B cell (primary cell): ENCODE data around the gene CABP2. TPM values are rescaled to one million over a fixed set of nuclear protein-coding genes. Genes with fewer than 3 reads are reported as not detected.

Experiments used
- ATAC-seq: fragments of 200-7000 bp; cut with Tn5 transposase; one replicate; pipeline ENCODE4 v1.10.0; 2021; ENCODE audit warnings: low read depth, mild to moderate bottlenecking, moderate number of reproducible peaks, moderate library complexity
- CTCF ChIA-PET: fragments of 350-600 bp; sonication (Branson Sonifier 250); formaldehyde crosslinking; loops from one replicate; lab custom pipeline; 2021; ENCODE audit warnings: antibody characterized with exemption, inconsistent platforms; lab: Charles Lee
- POLR2A ChIA-PET: fragments of 350-600 bp; sonication (Branson Sonifier 250); formaldehyde crosslinking; loops from one replicate; lab custom pipeline; 2021; ENCODE audit warnings: antibody characterized with exemption; lab: Charles Lee
- DNase-seq: peaks from one replicate; pipeline ENCODE4 v3.0.0; 2013
- H2AFZ ChIP-seq: 2 replicates; pipeline ENCODE4 v1.6.1; 2012; ENCODE audit warnings: mild to moderate bottlenecking, low read depth, low read length; ENCODE audit not compliant: insufficient read depth, poor library complexity, severe bottlenecking
- H3K27ac ChIP-seq, 2 donors: 1 replicate in 1 of 2; 2 replicates in 1 of 2; pipeline ENCODE4 v1.5.1; 2012 to 2013; ENCODE audit warnings: low read length in 2 of 2, mild to moderate bottlenecking in 2 of 2, moderate library complexity in 1 of 2
- H3K27me3 ChIP-seq, 4 experiments: fragments of 200-600 bp in 1 of 4; sonication (generic) in 1 of 4; replicated peaks in 1 of 4; 1 replicate in 2 of 4; 2 replicates in 2 of 4; pipeline versions ENCODE4 v1.6.1 to v1.7.0; 2013 to 2016; ENCODE audit warnings: low read length in 3 of 4, mild to moderate bottlenecking in 2 of 4, mixed read lengths in 1 of 4, moderate library complexity in 1 of 4; ENCODE audit not compliant: insufficient read depth in 4 of 4, control insufficient read depth in 3 of 4; ENCODE audit errors: control extremely low read depth in 1 of 4
- H3K36me3 ChIP-seq, 2 experiments: replicated peaks in 1 of 2; 1 replicate in 1 of 2; 2 replicates in 1 of 2; pipeline versions ENCODE4 v1.6.1 to v1.7.1; 2013; ENCODE audit warnings: low read length in 1 of 2; ENCODE audit not compliant: insufficient read depth in 2 of 2, control insufficient read depth in 1 of 2; ENCODE audit errors: control extremely low read depth in 1 of 2, extremely low read depth in 1 of 2
- H3K4me1 ChIP-seq, 2 donors: fragments of 200-600 bp in 1 of 2; sonication (generic) in 1 of 2; 1 replicate in 1 of 2; 2 replicates in 1 of 2; pipeline versions ENCODE4 v1.5.1 to v1.6.1; 2013 to 2017; ENCODE audit warnings: low read length in 2 of 2; ENCODE audit not compliant: control insufficient read depth in 2 of 2, insufficient read depth in 2 of 2
- H3K4me2 ChIP-seq: replicated peaks from 2 replicates; pipeline ENCODE3; 2012; ENCODE audit warnings: mild to moderate bottlenecking, low read depth, low read length; ENCODE audit not compliant: poor library complexity, severe bottlenecking
- H3K4me3 ChIP-seq, 5 experiments: fragments of 200-600 bp in 1 of 5; sonication (generic) in 1 of 5; 1 replicate in 3 of 5; 2 replicates in 2 of 5; pipeline versions ENCODE4 v1.5.1 to v1.7.0; 2011 to 2016; ENCODE audit warnings: low read length in 4 of 5, mild to moderate bottlenecking in 4 of 5, low read depth in 2 of 5, control low read depth in 1 of 5, moderate library complexity in 1 of 5; ENCODE audit not compliant: insufficient read depth in 1 of 5; ENCODE audit errors: control extremely low read depth in 1 of 5, extremely low read depth in 1 of 5
- H3K79me2 ChIP-seq: fragments of 200-600 bp; sonication (generic); one replicate; pipeline ENCODE4 v1.6.0; 2016; ENCODE audit warnings: low read length; ENCODE audit not compliant: control insufficient read depth, insufficient read depth
- H3K9ac ChIP-seq: fragments of 200-600 bp; sonication (generic); 2 replicates; pipeline ENCODE4 v1.6.1; 2017; ENCODE audit warnings: mild to moderate bottlenecking, low read length, moderate library complexity
- H3K9me3 ChIP-seq, 3 donors: one replicate each; pipeline versions ENCODE4 v1.6.1 to v1.7.1; 2013; ENCODE audit warnings: low read length in 2 of 3; ENCODE audit not compliant: control insufficient read depth in 2 of 3, insufficient read depth in 1 of 3; ENCODE audit errors: control extremely low read depth in 1 of 3
- H4K20me1 ChIP-seq: 2 replicates; pipeline ENCODE4 v1.6.0; 2012; ENCODE audit warnings: mild to moderate bottlenecking, low read length; ENCODE audit not compliant: insufficient read depth, control insufficient read depth, poor library complexity, severe bottlenecking
- H3K27ac Mint-ChIP-seq: one replicate; pipeline ENCODE4 v1.8.0; 2021; ENCODE audit warnings: mixed read lengths
- H3K27me3 Mint-ChIP-seq: one replicate; pipeline ENCODE4 v1.8.0; 2021; ENCODE audit warnings: mixed read lengths
- H3K4me1 Mint-ChIP-seq: one replicate; pipeline ENCODE4 v1.8.0; 2021; ENCODE audit warnings: mixed read lengths
- H3K4me3 Mint-ChIP-seq: one replicate; pipeline ENCODE4 v1.8.0; 2021; ENCODE audit warnings: mixed read lengths
- H3K9me3 Mint-ChIP-seq: one replicate; pipeline ENCODE4 v1.8.0; 2022; ENCODE audit warnings: mixed read lengths; ENCODE audit not compliant: insufficient read depth
- CTCF ChIP-seq: fragments of 200-600 bp; IDR thresholded peaks from one replicate; pipeline ENCODE4 v1.8.0; 2022; ENCODE audit warnings: antibody characterized with exemption, mild to moderate bottlenecking
- EZH2 ChIP-seq: IDR thresholded peaks from 2 replicates; pipeline ENCODE4 v1.6.1; 2012; ENCODE audit warnings: borderline replicate concordance, low read depth, mild to moderate bottlenecking, moderate library complexity, low read length; ENCODE audit not compliant: insufficient read depth, poor library complexity, severe bottlenecking
- WGBS: methylation state at CpG from one replicate; pipeline ENCODE4 v1.1.5; 2013; ENCODE audit warnings: missing lambda C conversion rate; ENCODE audit not compliant: insufficient coverage; 5-methylcytosine and 5-hydroxymethylcytosine counted together
- intact Hi-C: fragments of 100-400 bp; cut with micrococcal nuclease; formaldehyde crosslinking; loops from one replicate; pipeline ENCODE4 v1.10.0; 2022
- polyA plus RNA-seq: library from polyadenylated mRNA; depleted of rRNA; stranded (reverse); fragments of >200 nt; gene quantifications from 2 replicates; pipeline ENCODE4 v1.2.3, GENCODE V29; 2012
- total RNA-seq, 2 donors: library from RNA; stranded (reverse); fragments of 120-200 nt in 1 of 2; gene quantifications; 1 replicate in 1 of 2; 2 replicates in 1 of 2; pipeline versions ENCODE4 v1.2.3 to v1.2.4, GENCODE V29; 2013 to 2022

CABP2 gene
- total and polyA plus RNA-seq, 2 donors (not counting 1 experiment from before 2014, with no cell fraction given) = not detected

DNA sequence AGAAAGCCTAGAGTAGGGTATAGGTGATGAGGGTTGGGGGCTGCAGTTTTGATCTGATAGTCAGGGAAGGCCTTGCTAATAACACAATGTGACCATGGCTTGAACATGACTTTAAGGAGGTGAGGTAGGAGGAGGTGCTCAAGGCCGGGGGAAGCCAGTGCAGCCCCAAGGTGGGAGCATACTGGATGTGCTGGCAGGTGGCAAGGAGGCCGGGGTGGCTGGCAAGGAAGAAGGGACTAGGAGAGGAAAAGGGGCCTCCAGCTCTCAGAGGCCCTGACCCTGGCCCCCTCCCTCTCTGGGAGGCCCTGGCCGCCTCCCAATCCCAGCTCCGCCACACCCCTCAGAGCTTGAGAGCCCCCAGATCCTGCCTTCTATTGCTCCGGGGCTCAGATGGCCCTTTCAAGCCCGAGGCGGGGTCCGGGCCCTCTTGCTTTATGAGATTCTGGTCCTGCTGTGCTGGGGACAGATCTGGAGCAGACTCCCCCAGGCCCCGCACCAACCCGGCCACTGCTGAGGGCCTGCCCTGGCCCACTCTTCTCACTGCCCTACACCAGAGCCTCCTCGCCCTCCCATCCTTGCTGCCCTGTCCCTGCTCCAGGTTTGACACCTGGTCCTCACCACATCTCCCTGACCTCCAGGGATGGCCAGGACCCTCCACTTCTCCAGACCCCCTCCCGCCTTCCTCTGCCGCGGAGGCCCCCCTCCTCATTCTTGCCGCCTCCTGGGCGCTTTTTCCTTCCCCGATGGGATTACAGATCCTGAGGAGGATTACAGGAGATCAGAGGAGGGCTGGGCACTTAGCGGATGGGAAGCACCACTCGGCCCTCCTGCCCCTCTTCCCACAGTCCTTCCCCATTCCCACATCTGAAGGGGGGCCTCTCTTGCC, 19.9 kb downstream of the CABP2 start:
- POLR2A ChIA-PET = interaction anchor here (0.5 to 1.3 kb wide), 2 partner anchors 111 to 164 kb away, joined by 3 to 5 read pairs; partner anchors contain the start of gene RAD9A
- Histone ChIP-seq H4K20me1 (peaks cover 74% of the 10 kb centered on the region), H3K9ac (peak overlapping the region; percentile 89), H3K36me3 (peaks cover 0 to 55% of the 10 kb centered on the region in 2 experiments), H2AFZ (no peak overlapping the region), H3K4me2 (peak overlapping the region; percentile 97), H3K4me1 (peaks cover 34 to 42% of the 10 kb centered on the region in 2 donors), H3K9me3 (no peaks in the 10 kb centered on the region), H3K4me3 (peak overlapping the region in 3 of 5 experiments; percentile 86 to 90 (median 88)), H3K27me3 (no peaks in the 10 kb centered on the region), H3K27ac (no peak overlapping the region), H3K79me2 (peaks cover 47% of the 10 kb centered on the region)
- 95% methylated on average over 14 of the region's 19 CpGs for WGBS
- Mint-ChIP-seq H3K4me1 (peaks cover 40% of the 10 kb centered on the region), H3K27ac (peak overlapping the region; percentile 59), H3K4me3 (peak overlapping the region; percentile 74), H3K27me3 (no peaks in the 10 kb centered on the region), H3K9me3 (no peaks in the 10 kb centered on the region)
- intact Hi-C loops = loop anchor here (2.0 kb wide), 1 partner anchor 215 kb away; the partner anchor contains the start of gene ANKRD13D
- CTCF ChIA-PET = interaction anchor here (0.9 kb wide), 1 partner anchor 149 kb away, joined by 3 read pairs; no protein-coding TSS in a partner anchor
- peak; percentile 27 for DNase-seq
- TF ChIP-seq EZH2 = no peak
- TF ChIP-seq CTCF = no peak
- no peak for ATAC-seq
